DOHH2 (cell line): Measurements from ENCODE around the gene TBL1XR1.
A peak's percentile ranks its signal among the peaks of the same experiment; 100 is the strongest.

Experiments used
- H3F3A ChIP-seq: fragments of 200-600 bp; sonication (generic), shearing (Covaris generic); 2 replicates; pipeline ENCODE4 v1.6.0; 2016; ENCODE audit warnings: antibody characterized with exemption, mild to moderate bottlenecking; ENCODE audit not compliant: control insufficient read depth, insufficient read depth
- H3K27ac ChIP-seq: fragments of 200-600 bp; sonication (generic); 2 replicates; pipeline ENCODE4 v1.5.1; 2014; ENCODE audit warnings: low read depth, mild to moderate bottlenecking, low read length, moderate library complexity
- H3K27me3 ChIP-seq: fragments of 200-600 bp; sonication (generic); 2 replicates; pipeline ENCODE4 v1.6.1; 2014; ENCODE audit warnings: mild to moderate bottlenecking, low read length, mixed read lengths; ENCODE audit not compliant: control insufficient read depth
- H3K36me3 ChIP-seq: fragments of 200-600 bp; sonication (generic); 2 replicates; pipeline ENCODE4 v1.6.1; 2014; ENCODE audit warnings: mild to moderate bottlenecking, low read length, moderate library complexity, mixed read lengths; ENCODE audit not compliant: control insufficient read depth
- H3K4me1 ChIP-seq: fragments of 200-600 bp; sonication (generic); 2 replicates; pipeline ENCODE4 v1.6.1; 2014; ENCODE audit warnings: mild to moderate bottlenecking, low read length, mixed read lengths; ENCODE audit not compliant: control insufficient read depth
- H3K4me2 ChIP-seq: fragments of 200-600 bp; sonication (generic); 2 replicates; pipeline ENCODE4 v1.6.0; 2014; ENCODE audit warnings: mild to moderate bottlenecking, low read length, moderate library complexity
- H3K4me3 ChIP-seq: fragments of 200-600 bp; sonication (generic); 2 replicates; pipeline ENCODE4 v1.5.1; 2014; ENCODE audit warnings: mild to moderate bottlenecking, low read length, mixed read lengths
- H3K79me2 ChIP-seq: fragments of 200-600 bp; sonication (generic); 2 replicates; pipeline ENCODE4 v1.6.1; 2014; ENCODE audit warnings: mild to moderate bottlenecking, low read length, mixed read lengths; ENCODE audit not compliant: control insufficient read depth
- H3K9me2 ChIP-seq: fragments of 200-600 bp; sonication (generic); replicated peaks from 2 replicates; pipeline ENCODE4 v1.6.1; 2014; ENCODE audit warnings: mild to moderate bottlenecking, low read length, mixed read lengths; ENCODE audit not compliant: control insufficient read depth
- H3K9me3 ChIP-seq: fragments of 200-600 bp; sonication (generic); 2 replicates; pipeline ENCODE4 v1.6.1; 2014; ENCODE audit warnings: antibody characterized with exemption, low read length, mixed read lengths; ENCODE audit not compliant: control insufficient read depth, insufficient read depth
- H4K20me1 ChIP-seq: fragments of 200-600 bp; sonication (generic); 2 replicates; pipeline ENCODE4 v1.6.0; 2014; ENCODE audit warnings: low read depth, mild to moderate bottlenecking, antibody characterized with exemption, low read length, moderate library complexity; ENCODE audit not compliant: control insufficient read depth, insufficient read depth
- EZH2phosphoT487 ChIP-seq: fragments of 200-600 bp; sonication (generic); IDR thresholded peaks from 2 replicates; pipeline ENCODE4 v1.6.1; 2017; ENCODE audit warnings: borderline replicate concordance, mild to moderate bottlenecking, antibody characterized with exemption, low read length, moderate library complexity, mixed read lengths
- TF ChIP-seq, protein P1 (sequence below): fragments of 200-600 bp; sonication (generic); IDR thresholded peaks from one replicate; pipeline ENCODE4 v1.5.1; 2014; ENCODE audit warnings: antibody characterized with exemption, mild to moderate bottlenecking, low read depth, low read length; ENCODE audit not compliant: poor library complexity, severe bottlenecking

TBL1XR1 gene

DNA sequence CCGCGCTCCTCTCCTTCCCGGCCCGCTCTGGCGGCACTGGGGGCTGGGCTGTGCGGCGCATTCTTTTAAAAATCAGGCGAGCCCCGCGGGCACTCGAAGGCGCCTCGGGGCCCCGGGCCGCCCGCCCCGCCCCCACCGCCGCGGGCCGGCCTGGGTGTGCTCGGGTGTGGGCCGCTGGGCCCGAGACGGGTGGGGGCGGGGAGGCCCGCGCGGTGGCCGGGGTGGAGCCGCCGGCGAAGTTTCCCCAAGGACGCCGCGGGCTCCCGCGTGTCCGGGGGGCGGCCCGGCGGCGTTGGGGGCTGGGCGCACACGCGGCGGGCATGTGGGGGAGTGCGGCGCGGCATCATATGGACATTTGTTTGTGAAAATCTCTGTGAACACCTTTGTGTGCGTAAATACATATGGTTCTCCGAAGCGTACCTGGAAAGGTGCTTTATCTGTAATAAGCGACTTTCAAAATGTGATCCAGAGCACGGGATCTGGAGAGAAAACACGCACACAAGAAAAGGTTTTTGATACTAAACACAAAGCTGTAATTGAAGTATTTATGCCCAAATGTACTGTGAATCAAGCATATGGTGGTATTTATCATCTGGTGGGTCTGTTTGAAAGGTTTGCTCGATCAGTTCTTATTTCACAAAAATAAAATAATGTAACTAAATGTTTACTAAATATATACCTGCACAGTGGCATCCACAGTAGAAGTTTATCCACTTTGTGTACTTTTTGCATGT lies 612 bp upstream of the TBL1XR1 start:
- H3K27ac ChIP-seq = peak overlapping the region; percentile 98
- peaks cover 40% of the 10 kb centered on the region for H3K79me2 ChIP-seq
- H3K4me2 ChIP-seq = peak overlapping the region; percentile 87
- H3F3A ChIP-seq = peaks cover 7% of the 10 kb centered on the region; the same call in 1 of the 2 replicates
- H3K9me2 ChIP-seq = no peaks in the 10 kb centered on the region
- peaks cover 18% of the 10 kb centered on the region for H4K20me1 ChIP-seq
- H3K36me3 ChIP-seq = peaks cover 32% of the 10 kb centered on the region
- no peaks in the 10 kb centered on the region for H3K27me3 ChIP-seq
- TF ChIP-seq EZH2phosphoT487 = no peak
- TF ChIP-seq, protein P1, sequence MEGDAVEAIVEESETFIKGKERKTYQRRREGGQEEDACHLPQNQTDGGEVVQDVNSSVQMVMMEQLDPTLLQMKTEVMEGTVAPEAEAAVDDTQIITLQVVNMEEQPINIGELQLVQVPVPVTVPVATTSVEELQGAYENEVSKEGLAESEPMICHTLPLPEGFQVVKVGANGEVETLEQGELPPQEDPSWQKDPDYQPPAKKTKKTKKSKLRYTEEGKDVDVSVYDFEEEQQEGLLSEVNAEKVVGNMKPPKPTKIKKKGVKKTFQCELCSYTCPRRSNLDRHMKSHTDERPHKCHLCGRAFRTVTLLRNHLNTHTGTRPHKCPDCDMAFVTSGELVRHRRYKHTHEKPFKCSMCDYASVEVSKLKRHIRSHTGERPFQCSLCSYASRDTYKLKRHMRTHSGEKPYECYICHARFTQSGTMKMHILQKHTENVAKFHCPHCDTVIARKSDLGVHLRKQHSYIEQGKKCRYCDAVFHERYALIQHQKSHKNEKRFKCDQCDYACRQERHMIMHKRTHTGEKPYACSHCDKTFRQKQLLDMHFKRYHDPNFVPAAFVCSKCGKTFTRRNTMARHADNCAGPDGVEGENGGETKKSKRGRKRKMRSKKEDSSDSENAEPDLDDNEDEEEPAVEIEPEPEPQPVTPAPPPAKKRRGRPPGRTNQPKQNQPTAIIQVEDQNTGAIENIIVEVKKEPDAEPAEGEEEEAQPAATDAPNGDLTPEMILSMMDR = no peak
- peak overlapping the region; percentile 81 for H3K4me3 ChIP-seq
- H3K4me1 ChIP-seq = peaks cover 48% of the 10 kb centered on the region
- H3K9me3 ChIP-seq = no peaks in the 10 kb centered on the region

DNA sequence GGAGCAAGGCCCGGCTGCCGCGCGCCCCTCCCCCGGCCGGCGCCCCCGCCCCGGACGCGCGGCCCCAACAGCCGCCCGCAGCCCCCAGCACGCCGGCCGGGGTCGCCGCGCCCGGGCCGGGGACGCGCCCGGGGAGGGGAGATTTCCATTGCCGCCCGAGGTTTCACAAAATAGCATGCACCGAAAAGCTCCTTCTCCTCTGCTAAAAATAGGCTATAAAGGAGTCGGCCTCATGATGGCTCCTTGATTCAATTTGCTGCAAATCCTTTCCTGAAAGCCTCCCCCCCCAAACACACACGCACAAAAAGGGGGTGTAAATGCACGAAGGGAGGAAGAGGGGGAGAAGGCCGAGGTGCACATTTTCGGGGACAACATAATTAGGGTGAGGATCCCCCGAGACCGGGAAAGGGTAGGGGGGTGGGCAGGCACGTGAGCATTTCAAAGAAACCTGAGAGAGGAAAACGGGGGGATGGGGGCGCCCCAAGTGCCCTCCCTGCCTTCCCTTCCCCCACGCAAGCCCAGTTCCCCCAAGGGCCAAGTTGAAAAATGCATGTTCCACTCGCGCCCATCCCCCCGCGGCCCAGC lies 734 bp downstream of the TBL1XR1 start:
- peak overlapping the region; percentile 75 for H3K4me2 ChIP-seq
- H3K27ac ChIP-seq = peak overlapping the region; percentile 98
- peaks cover 55% of the 10 kb centered on the region for H3K4me1 ChIP-seq
- H3K9me3 ChIP-seq = no peaks in the 10 kb centered on the region
- peaks cover 40% of the 10 kb centered on the region for H3K36me3 ChIP-seq
- H3K79me2 ChIP-seq = peaks cover 53% of the 10 kb centered on the region
- no peaks in the 10 kb centered on the region for H3K9me2 ChIP-seq
- peaks cover 20% of the 10 kb centered on the region for H4K20me1 ChIP-seq
- H3K27me3 ChIP-seq = no peaks in the 10 kb centered on the region
- TF ChIP-seq, protein P1 = no peak
- no peak for TF ChIP-seq EZH2phosphoT487
- H3K4me3 ChIP-seq = peak overlapping the region; percentile 99
- H3F3A ChIP-seq = peaks cover 7% of the 10 kb centered on the region; the same call in 1 of the 2 replicates

DNA sequence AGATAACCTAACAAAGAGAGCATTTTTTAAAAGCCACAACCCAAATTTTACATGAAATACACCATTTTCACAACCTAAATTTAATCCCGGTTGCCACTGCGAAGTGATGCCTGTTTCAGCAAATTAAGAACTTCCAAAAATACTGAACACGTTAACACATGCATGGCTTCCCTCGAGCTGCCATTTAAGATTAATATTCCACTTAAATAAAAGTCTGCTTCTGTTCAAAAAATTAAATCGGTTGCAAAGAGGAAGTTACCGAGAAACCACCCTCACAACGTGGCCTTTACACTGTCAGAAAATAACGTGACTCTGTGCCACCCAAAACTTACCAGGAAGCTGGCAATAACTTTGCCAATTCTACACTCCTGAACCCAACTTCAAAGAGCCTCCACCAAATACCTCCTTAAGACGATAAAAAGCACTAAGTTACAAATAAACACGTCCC lies 1.2 kb downstream of the TBL1XR1 start:
- TF ChIP-seq EZH2phosphoT487 = no peak
- TF ChIP-seq, protein P1 = no peak
- peak overlapping the region; percentile 99 for H3K4me3 ChIP-seq
- no peaks in the 10 kb centered on the region for H3K9me2 ChIP-seq
- peaks cover 7% of the 10 kb centered on the region; the same call in 1 of the 2 replicates for H3F3A ChIP-seq
- peaks cover 25% of the 10 kb centered on the region for H4K20me1 ChIP-seq
- peak overlapping the region; percentile 98 for H3K27ac ChIP-seq
- peaks cover 44% of the 10 kb centered on the region for H3K36me3 ChIP-seq
- H3K9me3 ChIP-seq = no peaks in the 10 kb centered on the region
- H3K4me1 ChIP-seq = peaks cover 59% of the 10 kb centered on the region
- peaks cover 58% of the 10 kb centered on the region for H3K79me2 ChIP-seq
- no peaks in the 10 kb centered on the region for H3K27me3 ChIP-seq
- H3K4me2 ChIP-seq = peak overlapping the region; percentile 75
